CD4-positive, alpha-beta T cell treated with Interleukin-12 subunit alpha and Interleukin-12 subunit beta, for 1 hour (primary cell): ENCODE data around the gene TAP1.
"Not testable (repeated sequence)": the region's sequence is repeated elsewhere in the genome, so short reads cannot be mapped to it uniquely, and the experiment has no call there.

Experiments used
- DNase-seq: peaks from one replicate; pipeline ENCODE4 v3.0.0-alpha.2; 2020

TAP1 gene

GRCh38 chr6:32839356-32839755 lies 14.1 kb downstream of the TAP1 start:
- DNase-seq: no peak

GRCh38 chr6:32838114-32838958 lies 15.2 kb downstream of the TAP1 start, which contains the start of gene TAP2:
Gene TAP2, minus strand, starts transcription at chr6:32838739. Its CDS starts 506 bp downstream, at chr6:32838233.
- DNase-seq: peak; percentile 98

GRCh38 chr6:32837651-32838113 lies 15.8 kb downstream of the TAP1 start:
- no peak for DNase-seq

GRCh38 chr6:32836873-32837272 lies 16.6 kb downstream of the TAP1 start:
- no peak for DNase-seq

- no peak for DNase-seq
Observed at GRCh38 chr6:32835167-32835893, 18.2 kb downstream of the TAP1 start.

- DNase-seq: no peak
Observed at GRCh38 chr6:32833664-32834063, 19.8 kb downstream of the TAP1 start.

- no peak for DNase-seq
Observed at GRCh38 chr6:32832535-32832934, 21.0 kb downstream of the TAP1 start.

GRCh38 chr6:32830936-32831335 lies 22.6 kb downstream of the TAP1 start:
- no peak for DNase-seq

- no peak for DNase-seq
Observed at GRCh38 chr6:32830017-32830416, 23.5 kb downstream of the TAP1 start.

GRCh38 chr6:32829495-32829894 lies 24.0 kb downstream of the TAP1 start:
- no peak for DNase-seq

- no peak for DNase-seq
Observed at GRCh38 chr6:32827025-32827424, 26.5 kb downstream of the TAP1 start.

- DNase-seq: peak; percentile 23
Observed at GRCh38 chr6:32825966-32826365, 27.5 kb downstream of the TAP1 start.

- DNase-seq: no peak
Observed at GRCh38 chr6:32819729-32820128, 33.8 kb downstream of the TAP1 start.

GRCh38 chr6:32818867-32819266 lies 34.6 kb downstream of the TAP1 start:
- no peak for DNase-seq

GRCh38 chr6:32816746-32817204 lies 36.7 kb downstream of the TAP1 start, which contains the start of gene HLA-DOB:
Gene HLA-DOB, minus strand, starts transcription at chr6:32817002. Its CDS starts 51 bp downstream, at chr6:32816951.
- peak; percentile 40 for DNase-seq

GRCh38 chr6:32815996-32816395 lies 37.5 kb downstream of the TAP1 start:
- DNase-seq: no peak

- no peak for DNase-seq
Observed at GRCh38 chr6:32815115-32815514, 38.4 kb downstream of the TAP1 start.

- no peak for DNase-seq
Observed at GRCh38 chr6:32814145-32814544, 39.4 kb downstream of the TAP1 start.

- no peak for DNase-seq
Observed at GRCh38 chr6:32809171-32809570, 44.3 kb downstream of the TAP1 start.

GRCh38 chr6:32807020-32807580 lies 46.4 kb downstream of the TAP1 start:
- DNase-seq: no peak

- DNase-seq: not testable (repeated sequence)
Observed at GRCh38 chr6:32805404-32805803, 48.1 kb downstream of the TAP1 start.

- no peak for DNase-seq
Observed at GRCh38 chr6:32803416-32803815, 50.1 kb downstream of the TAP1 start.

GRCh38 chr6:32799740-32800139 lies 53.8 kb downstream of the TAP1 start:
- DNase-seq: no peak
